ENCODE data around the gene SULT1A2. TPM values are rescaled to one million over a fixed set of nuclear protein-coding genes. Genes with fewer than 3 reads are reported as not detected.

SULT1A2 gene
- total and polyA plus RNA-seq, 2 of the 13 experiments (the other 11 are each of a cell fraction or from before 2014, with no cell fraction given): 33.0 to 34.2 TPM

DNA sequence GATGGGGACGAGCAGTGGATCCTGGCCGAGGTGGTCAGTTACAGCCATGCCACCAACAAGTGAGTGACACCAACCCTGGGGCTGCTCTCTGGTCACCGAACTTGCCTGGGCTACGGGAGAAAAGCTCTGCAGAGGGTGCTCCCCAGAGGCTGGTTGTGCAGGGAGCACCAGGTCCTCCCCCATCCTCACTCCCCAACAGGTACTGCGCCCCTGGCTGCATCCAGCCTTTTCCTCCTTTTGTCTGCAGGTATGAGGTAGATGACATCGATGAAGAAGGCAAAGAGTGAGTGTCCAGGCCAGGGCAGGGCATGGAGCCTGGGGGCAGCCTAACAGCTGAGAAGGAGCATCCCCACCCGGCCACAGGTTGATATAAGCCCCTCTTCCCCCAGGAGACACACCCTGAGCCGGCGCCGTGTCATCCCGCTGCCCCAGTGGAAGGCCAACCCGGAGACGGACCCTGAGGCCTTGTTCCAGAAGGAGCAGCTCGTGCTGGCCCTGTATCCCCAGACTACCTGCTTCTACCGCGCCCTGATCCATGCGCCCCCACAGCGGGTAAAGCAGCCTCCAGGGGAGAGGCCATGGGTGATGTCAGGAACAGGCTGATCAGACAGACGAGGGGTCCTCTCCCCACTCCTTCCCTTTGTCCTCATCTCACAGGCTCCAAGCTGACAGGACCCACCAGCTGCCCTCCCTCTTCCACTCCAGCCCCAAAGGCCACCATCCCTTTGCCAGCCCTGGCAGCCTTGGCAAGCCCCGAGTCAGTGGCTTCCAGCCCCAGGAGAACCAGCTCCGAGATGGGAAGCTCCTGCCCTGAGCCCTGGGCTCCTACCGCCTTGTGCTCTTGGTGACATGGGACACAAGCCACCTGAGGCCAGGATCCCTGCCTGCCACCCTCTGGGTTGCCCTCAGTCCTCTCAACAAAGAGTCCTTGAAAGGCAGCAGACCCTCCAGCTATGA is 6.2 kb downstream of the SULT1A2 start (continued):
- TF ChIP-seq, protein P1, sequence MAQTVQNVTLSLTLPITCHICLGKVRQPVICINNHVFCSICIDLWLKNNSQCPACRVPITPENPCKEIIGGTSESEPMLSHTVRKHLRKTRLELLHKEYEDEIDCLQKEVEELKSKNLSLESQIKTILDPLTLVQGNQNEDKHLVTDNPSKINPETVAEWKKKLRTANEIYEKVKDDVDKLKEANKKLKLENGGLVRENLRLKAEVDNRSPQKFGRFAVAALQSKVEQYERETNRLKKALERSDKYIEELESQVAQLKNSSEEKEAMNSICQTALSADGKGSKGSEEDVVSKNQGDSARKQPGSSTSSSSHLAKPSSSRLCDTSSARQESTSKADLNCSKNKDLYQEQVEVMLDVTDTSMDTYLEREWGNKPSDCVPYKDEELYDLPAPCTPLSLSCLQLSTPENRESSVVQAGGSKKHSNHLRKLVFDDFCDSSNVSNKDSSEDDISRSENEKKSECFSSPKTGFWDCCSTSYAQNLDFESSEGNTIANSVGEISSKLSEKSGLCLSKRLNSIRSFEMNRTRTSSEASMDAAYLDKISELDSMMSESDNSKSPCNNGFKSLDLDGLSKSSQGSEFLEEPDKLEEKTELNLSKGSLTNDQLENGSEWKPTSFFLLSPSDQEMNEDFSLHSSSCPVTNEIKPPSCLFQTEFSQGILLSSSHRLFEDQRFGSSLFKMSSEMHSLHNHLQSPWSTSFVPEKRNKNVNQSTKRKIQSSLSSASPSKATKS (CRISPR knock-in tag; IDR thresholded peaks at IDR 0.05): no peak
- TF ChIP-seq RBM22 (optimal IDR thresholded peaks at IDR 0.05; ENCODE audit: low read length) (peak; percentile 21), ZNF484 (CRISPR knock-in tag; IDR thresholded peaks at IDR 0.05; ENCODE audit: borderline replicate concordance, low read depth) (no peak), TGIF2 (CRISPR knock-in tag; IDR thresholded peaks at IDR 0.05) (no peak), ZNF263 (CRISPR knock-in tag; IDR thresholded peaks at IDR 0.05) (peak; percentile 86), DR1 (CRISPR knock-in tag; IDR thresholded peaks at IDR 0.05) (no peak), ZNF577 (CRISPR knock-in tag; IDR thresholded peaks at IDR 0.05; ENCODE audit: borderline replicate concordance, low read depth) (no peak)
- TF ChIP-seq, protein P2, sequence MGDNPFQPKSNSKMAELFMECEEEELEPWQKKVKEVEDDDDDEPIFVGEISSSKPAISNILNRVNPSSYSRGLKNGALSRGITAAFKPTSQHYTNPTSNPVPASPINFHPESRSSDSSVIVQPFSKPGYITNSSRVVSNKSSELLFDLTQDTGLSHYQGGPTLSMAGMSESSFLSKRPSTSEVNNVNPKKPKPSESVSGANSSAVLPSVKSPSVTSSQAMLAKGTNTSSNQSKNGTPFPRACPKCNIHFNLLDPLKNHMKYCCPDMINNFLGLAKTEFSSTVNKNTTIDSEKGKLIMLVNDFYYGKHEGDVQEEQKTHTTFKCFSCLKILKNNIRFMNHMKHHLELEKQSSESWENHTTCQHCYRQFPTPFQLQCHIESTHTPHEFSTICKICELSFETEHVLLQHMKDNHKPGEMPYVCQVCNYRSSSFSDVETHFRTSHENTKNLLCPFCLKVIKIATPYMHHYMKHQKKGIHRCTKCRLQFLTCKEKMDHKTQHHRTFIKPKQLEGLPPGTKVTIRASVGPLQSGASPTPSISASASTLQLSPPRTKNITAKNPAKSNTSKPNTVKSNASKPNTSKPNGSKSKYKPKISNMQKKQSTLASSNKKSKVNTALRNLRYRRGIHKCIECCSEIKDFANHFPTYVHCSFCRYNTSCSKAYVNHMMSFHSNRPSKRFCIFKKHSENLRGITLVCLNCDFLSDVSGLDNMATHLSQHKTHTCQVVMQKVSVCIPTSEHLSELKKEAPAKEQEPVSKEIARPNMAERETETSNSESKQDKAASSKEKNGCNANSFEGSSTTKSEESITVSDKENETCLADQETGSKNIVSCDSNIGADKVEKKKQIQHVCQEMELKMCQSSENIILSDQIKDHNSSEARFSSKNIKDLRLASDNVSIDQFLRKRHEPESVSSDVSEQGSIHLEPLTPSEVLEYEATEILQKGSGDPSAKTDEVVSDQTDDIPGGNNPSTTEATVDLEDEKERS (CRISPR knock-in tag; IDR thresholded peaks at IDR 0.05): no peak
- TF ChIP-seq, protein P3, sequence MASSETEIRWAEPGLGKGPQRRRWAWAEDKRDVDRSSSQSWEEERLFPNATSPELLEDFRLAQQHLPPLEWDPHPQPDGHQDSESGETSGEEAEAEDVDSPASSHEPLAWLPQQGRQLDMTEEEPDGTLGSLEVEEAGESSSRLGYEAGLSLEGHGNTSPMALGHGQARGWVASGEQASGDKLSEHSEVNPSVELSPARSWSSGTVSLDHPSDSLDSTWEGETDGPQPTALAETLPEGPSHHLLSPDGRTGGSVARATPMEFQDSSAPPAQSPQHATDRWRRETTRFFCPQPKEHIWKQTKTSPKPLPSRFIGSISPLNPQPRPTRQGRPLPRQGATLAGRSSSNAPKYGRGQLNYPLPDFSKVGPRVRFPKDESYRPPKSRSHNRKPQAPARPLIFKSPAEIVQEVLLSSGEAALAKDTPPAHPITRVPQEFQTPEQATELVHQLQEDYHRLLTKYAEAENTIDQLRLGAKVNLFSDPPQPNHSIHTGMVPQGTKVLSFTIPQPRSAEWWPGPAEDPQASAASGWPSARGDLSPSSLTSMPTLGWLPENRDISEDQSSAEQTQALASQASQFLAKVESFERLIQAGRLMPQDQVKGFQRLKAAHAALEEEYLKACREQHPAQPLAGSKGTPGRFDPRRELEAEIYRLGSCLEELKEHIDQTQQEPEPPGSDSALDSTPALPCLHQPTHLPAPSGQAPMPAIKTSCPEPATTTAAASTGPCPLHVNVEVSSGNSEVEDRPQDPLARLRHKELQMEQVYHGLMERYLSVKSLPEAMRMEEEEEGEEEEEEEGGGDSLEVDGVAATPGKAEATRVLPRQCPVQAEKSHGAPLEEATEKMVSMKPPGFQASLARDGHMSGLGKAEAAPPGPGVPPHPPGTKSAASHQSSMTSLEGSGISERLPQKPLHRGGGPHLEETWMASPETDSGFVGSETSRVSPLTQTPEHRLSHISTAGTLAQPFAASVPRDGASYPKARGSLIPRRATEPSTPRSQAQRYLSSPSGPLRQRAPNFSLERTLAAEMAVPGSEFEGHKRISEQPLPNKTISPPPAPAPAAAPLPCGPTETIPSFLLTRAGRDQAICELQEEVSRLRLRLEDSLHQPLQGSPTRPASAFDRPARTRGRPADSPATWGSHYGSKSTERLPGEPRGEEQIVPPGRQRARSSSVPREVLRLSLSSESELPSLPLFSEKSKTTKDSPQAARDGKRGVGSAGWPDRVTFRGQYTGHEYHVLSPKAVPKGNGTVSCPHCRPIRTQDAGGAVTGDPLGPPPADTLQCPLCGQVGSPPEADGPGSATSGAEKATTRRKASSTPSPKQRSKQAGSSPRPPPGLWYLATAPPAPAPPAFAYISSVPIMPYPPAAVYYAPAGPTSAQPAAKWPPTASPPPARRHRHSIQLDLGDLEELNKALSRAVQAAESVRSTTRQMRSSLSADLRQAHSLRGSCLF (CRISPR knock-in tag; IDR thresholded peaks at IDR 0.05; ENCODE audit: borderline replicate concordance): no peak
- TF ChIP-seq, protein P4, sequence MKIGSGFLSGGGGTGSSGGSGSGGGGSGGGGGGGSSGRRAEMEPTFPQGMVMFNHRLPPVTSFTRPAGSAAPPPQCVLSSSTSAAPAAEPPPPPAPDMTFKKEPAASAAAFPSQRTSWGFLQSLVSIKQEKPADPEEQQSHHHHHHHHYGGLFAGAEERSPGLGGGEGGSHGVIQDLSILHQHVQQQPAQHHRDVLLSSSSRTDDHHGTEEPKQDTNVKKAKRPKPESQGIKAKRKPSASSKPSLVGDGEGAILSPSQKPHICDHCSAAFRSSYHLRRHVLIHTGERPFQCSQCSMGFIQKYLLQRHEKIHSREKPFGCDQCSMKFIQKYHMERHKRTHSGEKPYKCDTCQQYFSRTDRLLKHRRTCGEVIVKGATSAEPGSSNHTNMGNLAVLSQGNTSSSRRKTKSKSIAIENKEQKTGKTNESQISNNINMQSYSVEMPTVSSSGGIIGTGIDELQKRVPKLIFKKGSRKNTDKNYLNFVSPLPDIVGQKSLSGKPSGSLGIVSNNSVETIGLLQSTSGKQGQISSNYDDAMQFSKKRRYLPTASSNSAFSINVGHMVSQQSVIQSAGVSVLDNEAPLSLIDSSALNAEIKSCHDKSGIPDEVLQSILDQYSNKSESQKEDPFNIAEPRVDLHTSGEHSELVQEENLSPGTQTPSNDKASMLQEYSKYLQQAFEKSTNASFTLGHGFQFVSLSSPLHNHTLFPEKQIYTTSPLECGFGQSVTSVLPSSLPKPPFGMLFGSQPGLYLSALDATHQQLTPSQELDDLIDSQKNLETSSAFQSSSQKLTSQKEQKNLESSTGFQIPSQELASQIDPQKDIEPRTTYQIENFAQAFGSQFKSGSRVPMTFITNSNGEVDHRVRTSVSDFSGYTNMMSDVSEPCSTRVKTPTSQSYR (CRISPR knock-in tag; IDR thresholded peaks at IDR 0.05; ENCODE audit: borderline replicate concordance): no peak
